NCI-H748 (cell line): ENCODE data around the gene LBP.
"Not testable (repeated sequence)": the region's sequence is repeated elsewhere in the genome, so short reads cannot be mapped to it uniquely, and the experiment has no call there.

Experiments
- DNase-seq: peaks from one replicate; lab custom pipeline; 2025; ENCODE audit not compliant: unreplicated experiment; lab: John Stamatoyannopoulos, UW

The LBP gene

DNA sequence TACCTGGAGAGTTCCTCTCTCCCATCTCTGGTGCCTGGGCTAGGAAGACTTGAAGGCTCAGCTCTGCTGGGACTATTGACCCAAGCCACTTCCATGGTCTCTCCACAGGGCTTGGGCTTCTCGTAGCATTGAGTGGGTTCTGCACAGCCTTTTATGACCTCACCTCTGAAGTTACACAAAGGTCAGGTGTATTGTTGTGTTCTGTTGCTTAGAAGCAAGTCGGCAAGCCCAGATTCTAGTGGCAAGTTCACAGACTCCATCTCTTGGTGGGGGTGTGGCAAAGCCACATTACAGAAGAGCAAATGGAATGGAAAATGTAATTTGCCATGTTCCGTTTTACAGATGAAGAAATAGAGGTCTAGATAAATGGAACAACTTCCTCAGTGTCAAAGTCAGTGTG lies 28.9 kb upstream of the LBP start:
- no peak for DNase-seq

DNA sequence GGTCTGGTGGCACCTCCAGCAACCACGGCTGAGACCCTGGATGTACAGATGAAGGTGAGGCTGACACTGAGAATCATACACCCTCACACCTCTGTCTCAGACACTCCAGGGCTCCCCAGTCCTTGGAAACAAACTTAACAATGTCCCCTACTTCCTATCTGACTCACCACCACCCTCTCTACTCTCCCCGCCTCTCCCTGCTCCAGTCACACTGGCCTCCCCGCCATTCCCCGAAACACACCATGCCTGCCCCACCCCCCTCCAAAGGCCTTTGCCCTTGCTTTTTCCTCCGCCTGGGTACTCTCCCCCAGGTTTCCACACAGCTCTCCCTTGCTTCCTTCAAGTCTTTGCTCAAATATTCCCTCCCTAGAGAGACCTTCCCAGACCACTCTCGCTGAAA lies 26.1 kb upstream of the LBP start:
- no peak for DNase-seq

DNA sequence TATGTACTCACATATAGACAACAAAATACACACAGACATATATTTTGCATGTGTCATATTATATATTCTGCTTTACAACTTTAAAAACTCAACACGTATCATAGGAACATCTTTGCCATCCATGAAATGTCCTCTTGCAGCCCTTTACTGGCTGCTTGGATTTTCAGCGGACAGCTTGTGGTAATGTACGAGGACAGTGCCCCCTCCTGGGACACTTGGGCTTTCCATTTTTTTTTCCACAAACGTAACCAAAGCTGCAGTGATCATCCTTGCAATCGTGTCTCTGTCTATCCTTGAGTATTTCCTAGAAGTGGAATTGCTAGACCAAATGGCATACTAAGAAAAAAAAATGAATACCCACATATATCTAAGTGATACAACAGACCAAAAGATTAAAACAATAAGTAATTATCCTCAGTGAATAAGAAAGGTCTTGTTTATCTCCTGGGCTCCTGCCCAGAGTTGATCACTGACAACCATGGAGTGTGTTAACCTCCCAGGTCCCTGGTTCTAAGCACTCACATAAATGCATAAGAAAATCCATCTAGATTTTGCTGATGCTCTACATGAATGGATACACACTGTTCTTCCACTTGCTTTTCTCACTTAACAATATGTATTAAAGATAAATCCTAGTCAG lies 24.2 kb upstream of the LBP start:
- peak; percentile 47 for DNase-seq

DNA sequence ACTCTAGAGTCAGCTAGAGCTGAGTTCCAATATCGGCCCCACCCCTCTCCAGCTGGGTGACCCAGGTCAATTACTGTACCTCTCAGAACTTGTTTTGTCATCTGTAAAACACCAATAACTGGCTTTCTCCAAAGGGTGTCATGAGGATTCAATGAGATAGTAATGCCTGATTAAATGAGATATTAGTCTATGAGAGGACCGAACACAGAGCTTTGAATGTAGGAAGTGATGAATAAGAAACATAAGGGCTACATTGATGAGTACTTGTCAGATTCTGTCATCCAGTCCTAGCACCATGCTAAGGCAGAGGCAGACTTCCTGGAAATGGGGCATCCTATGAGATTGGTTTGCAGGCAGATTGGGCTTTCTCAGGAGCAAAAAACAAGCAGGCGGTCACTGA lies 22.1 kb upstream of the LBP start:
- no peak for DNase-seq

DNA sequence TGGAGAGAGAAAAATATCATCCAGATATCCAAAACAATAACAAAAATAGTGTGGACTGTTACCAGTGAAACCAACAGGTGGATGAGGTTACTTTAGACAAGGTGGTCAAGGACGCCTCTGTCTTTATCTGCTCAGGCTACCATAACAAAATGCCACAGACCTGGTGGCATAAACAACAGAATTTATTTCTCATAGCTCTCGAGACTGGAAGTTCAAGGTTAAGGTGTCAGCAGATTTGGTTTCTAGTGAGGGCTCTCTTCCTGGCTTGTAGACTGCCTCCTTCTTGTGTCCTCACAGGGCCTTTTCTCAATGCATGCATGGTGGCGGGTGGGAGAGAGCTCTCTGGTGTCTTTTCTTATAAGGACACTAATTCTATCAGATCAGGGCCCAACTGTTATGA lies 21.1 kb upstream of the LBP start:
- DNase-seq = no peak

DNA sequence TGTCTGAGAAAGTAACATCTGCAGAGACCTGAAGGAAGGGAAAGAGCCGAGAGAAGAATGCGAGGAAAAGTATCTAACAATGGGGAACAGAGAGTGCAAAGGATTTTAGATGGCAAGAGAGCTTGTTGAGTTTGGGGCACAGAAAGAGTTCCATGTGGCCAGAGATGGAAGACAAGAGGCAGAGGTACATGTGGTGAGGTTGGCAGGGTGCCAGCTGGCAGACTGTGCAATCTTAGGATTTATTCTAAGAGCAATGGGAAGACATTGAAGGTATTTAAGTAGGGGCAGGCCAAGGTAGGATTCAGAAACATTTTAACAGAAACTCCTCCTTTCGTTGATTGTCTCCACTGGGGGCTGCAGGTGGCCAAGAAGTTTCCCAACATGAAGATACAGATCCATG lies 20.4 kb upstream of the LBP start:
- DNase-seq = no peak

DNA sequence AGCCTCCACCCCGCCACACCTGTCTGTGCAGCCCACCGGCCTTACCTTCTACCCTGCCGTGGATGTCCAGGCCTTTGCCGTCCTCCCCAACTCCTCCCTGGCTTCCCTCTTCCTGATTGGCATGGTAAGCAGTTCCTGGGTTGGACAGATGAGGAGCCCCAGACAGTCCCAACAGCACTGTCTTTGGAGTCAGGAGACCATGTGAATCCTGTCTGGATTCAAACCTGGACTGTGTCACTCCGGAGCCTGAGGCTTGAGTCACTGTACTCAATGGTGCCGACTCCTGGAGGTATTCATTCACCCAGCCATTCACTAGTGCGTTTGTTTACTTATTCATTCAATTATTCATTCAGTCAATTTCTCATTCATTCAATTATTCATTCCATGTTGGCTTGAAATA lies 20.0 kb upstream of the LBP start:
- DNase-seq = no peak

DNA sequence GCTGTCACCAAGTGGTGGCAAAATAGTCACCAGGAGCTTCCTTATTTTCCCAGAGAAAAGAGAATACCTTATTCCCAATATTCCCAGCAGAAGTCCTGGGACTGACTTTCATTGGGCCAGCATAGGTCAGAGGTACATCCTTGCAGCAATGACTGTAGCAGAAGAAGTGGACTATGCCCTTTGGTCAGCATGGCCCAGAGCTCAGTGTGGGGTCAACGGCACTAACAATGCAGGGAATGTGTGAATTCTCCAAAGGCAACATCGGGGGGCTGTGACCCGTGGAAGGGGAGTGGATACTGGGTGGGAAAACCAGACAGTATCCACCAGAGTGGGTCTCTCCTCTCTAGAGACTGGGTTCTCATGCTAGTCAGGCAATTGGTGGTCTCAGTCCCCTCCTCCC lies 15.6 kb upstream of the LBP start:
- no peak for DNase-seq

DNA sequence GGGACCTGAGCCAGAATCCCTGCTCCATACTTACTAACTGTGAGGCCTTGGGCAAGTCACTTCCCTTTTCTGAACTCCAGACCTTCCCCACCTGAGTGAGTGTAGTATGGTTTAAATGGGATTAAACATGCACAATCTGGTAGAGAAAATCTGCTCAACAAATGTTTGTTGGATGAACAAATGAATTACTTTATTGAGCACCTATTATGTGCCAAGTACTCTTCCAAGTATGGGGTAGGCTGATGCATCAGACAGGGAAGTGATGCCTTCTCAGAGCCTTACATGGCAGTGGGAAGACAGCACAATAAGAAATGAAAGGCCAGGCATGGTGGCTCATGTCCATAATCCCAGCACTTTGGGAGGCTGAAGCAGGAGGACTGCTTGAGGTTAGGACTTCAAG lies 15.0 kb upstream of the LBP start:
- DNase-seq = no peak

DNA sequence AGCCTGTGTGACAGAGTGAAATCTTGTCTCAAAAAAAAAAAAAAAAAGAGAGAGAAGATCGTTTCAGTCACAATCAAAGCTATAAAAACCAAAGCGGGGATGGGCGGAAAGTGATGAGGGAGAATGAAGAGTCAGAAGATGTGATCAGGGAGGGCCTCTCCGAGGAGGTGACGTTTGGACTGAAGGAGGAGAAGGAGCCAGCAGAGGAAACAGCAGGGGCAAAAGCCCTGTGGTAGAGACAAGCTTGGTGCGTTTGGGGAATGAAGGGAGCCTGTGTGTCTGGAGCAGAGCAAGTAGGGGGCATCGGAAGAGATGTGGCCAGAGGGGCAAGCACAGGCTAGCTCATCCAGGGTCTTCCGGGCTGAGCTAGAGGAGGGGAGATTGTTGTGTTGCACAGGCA lies 14.5 kb upstream of the LBP start:
- no peak for DNase-seq

DNA sequence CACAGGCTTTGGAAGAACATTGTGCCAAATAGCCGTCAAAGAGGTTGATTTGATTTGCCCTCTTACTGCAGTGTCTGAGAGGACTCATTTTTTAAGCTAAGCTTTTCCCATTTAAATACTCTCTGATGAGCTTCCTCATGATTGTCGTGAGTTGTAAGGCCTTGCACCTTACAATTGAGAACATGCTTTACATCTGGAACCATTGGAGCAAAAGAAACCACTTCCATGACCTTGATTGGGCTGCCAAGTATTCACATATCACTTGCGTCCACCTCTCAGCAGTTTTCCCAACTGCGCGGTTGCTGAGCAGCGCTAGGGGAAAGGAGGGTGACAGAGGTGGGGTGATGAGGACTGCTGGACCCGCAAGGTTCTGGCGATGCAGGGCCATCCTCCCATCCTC lies 12.3 kb upstream of the LBP start:
- no peak for DNase-seq

DNA sequence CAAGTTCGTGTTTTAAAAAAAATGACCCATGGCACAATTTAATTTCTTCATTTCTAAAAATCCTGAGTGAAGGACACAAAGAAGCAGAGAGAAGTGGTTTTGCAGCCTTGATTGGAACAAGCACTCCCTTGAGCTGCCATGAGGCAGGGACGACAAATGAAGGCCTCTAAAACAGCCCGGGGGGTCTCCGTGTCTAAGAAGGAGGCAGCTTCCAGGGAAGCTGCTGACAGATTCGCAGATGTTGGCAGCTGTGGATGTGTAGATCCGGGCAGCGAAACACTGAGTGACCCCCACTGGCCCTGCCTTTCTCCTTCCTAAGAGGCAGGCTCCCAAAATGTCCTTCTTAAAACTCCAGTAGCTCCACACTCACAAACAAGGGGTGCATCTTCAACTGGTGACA lies 9.6 kb upstream of the LBP start:
- no peak for DNase-seq

DNA sequence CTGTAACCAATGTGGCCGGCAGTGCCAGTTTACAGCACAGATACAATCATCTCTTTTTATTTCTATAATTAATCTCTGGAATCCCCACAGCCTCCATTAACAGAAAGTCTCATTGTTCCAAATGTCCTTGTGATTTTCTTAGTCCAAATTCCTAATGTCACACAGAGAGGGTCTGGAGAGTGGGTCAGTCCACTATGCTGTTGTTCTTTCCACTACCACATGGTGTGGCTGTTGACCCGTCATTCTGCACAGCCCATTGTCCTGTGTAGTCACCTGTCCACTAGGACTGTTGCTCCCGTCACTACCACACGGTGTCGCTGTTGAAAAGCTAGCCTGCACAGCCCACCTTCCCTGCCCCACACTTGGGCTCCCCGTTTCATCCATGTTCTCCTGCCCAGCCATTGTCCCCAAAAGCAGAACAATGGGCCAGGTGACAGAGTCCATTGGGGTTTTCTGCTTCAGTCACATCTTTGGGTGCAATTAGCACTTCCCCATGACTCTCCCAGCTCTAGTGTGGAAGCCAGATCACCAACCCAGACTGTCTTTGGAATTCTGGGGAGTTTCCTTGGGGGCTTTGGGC lies 8.6 kb upstream of the LBP start:
- DNase-seq = peak; percentile 48

DNA sequence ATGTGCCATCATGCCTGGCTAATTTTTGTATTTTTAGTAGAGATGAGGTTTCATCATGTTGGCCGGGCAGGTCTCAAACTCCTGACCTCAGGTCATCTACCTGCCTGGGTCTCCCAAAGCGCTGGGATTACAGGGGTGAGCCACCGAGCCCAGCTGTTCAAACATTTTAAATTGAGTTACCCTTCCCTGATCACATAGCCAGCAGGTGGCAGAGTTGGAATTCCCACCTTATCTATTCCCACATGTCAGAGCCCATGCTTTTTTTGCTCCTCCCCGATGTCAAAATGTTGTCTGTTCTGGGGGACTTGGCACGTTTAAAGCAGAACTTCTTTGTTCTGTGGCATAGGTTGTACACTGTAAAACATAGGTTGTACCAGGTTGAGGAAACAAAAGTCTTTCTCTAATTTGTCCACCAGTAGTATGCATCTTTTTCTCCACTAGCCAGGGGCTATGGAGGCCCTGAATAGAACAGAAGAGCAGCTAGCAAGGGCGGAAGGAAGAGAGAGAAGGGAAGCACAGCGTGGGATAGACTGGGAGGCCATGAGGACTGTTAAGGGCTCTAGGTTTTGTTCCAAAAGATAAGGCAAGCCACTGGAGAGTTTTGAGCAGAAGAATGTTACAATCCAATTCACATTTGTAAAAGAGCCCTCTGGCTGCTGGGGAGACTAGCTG lies 7.3 kb upstream of the LBP start:
- DNase-seq = peak; percentile 47

DNA sequence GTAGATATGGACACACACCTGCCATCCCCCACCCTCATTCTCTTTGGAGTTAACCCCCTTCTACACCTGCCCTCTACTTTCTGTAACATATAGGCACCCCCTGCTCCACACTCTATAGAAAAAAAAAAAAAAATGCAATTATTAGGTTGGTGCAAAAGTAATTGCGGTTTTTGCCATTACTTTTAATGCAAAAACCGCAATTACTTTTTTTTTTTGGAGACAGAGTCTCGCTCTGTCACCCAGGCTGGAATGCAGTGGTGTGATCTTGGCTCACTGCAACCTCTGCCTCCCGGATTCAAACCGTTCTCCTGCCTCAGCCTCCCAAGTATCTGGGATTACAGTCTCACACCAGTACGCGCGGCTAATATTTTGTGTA lies 6.8 kb upstream of the LBP start:
- not testable (repeated sequence) for DNase-seq

DNA sequence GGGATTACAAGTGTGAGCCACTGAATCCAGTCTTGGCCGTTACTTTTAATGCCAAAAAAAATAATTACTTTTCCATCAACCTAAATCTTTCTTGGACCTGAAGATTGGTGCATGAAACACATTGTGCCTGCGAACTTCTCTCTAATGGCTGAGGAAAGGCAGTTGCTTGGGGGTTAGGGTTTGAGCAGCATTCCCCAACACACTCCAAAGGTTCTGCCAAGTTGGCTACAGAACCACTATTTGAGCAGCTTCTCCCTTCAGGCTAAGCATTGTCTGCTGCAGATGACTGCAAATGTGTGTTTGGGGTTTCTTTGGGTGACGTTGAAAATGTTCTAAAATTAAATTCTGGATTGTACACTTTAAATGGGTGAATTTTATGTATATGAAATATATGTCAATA lies 6.3 kb upstream of the LBP start:
- no peak for DNase-seq

DNA sequence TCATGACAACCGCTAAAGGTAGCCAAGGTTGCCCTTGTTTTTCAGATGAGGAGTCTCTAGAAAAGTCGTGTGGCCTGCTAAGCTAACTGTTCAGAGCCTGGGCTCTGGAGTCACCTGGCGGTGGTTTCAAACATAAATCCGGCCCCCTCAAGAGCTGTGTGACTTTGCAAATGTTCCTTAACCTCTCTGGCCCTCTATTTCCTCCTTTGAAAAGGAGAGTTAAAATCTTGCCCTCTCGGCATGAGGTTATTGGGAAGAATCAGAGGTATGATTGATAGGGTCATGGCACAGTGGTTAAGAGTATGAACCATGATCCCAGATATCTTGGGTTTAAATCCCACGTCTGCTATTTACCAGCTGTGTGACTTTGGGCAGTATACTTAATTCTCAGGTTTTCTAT lies 5.6 kb upstream of the LBP start:
- no peak for DNase-seq

DNA sequence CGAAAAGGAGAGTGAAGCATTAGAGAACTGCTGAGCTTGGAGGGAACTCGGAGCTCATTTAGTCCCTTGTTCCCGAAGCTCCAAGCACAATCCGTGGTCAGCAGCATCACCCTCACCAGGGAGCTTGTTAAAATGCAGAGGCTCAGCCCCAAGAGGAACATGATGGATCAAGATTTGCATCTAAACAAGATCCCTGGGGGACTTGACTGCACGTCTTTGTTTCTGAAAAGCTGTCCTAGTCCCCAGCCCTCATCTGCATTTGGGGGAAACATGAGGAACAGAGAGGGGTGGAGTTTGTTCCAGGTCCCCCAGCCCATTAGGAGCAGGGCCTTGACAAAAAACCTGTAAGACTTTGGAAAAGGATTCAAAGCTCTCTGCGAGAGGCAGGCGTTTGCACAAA lies 4.1 kb upstream of the LBP start:
- no peak for DNase-seq

DNA sequence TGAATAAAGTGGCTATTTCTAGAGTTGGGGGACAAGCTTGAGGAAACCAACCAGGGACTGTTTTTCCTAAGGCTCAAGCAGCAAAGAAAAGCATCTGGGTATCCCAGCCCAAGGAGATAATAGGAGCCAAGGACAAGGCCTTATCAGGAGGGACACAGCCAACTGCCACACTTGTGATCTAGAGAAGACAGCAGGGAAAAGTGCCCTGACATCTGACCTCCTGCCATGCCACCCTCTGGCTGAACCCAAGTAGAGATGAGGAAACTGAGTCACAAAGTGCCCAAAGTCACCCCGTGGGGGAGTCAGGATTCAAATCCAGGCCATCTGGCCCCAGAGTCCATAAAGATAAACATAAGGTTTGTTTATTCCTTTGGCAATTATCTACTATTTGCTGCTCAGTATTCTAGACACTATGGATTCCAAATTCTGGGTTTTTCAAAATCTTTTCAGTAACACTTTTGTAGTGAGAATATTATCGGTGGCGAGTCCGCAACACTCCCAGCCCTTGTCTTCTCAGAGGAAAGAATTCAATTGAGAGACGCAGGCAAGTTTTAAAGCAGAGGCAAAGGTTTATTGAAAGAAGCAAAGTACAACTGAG lies 3.5 kb upstream of the LBP start:
- DNase-seq = no peak

DNA sequence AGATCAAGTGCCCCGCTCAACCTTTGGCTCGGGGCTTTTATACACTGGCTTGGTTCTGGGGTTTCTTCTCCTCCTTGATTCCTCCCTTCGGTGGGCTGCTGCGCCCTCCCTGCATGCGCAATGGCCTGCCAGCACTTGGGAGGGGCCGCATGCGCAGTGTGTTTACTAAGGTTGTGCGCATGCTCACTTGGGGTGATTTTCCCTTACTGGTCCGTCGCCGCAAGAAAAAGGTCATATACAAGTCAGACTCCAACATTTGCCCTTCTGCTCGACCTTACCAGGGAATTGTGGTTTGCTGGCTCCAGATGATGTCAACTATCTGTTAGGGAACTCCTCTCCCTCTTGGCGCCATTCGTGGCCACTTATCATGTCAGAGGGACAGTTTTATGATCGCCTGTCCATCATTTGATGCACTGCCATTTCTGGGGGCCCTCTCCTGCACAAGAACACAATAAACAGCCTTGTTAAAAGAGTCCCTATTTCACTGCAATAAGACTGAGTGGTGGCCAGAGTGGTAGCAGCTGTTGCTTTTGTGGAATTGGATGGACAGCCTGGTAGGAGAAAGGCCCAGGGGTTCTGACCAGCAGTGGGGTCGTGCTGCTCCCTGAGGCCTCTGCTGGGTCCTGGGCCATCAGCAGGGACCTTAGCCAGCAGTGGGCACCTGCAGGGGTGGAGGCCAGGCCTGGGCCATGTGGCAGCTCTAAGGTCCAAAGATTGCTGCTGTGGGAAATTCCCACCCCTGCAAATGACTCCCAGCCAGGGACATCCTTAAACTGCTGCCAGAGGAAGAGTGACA lies 2.8 kb upstream of the LBP start:
- DNase-seq = no peak

DNA sequence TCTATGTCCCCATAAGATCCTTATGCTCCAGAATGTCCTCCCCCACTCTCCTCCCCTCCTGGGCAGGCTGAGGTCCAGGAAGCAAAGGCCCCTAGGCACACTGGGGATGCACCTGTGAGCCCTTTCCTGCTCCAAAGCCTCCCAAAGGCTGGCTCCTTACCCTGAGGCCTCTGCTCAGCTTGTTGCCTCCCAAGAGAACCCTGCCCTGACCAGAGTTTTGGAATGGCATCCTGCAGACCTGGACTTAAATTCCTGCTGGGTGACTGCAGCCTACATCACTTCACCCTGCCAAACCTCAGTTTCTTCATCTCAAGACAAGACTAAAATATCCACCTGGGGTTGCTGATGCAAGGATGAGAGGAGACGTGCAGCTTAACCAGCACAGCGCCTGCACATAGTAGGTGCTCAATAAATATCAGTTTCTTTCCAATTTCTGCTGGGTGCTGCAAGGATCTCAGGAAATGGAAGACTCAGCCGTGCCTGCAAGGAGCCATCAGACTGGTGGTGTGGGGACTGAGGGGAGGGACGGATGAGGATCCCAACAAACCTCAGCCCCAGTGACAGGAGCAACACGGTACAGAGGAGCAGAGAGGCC lies 2.1 kb upstream of the LBP start:
- DNase-seq = no peak
